Measurements from ENCODE around the gene HMSD. TPM values are rescaled to one million over a fixed set of nuclear protein-coding genes. Genes with fewer than 3 reads are reported as not detected.

HMSD gene
- total RNA-seq, 1 donor from 2014 or later, result 0.20 TPM

GRCh38 chr18:63994783-63995399 lies 45.8 kb downstream of the HMSD start:
- DNase-seq, result peak; percentile 24

- no peak for DNase-seq
These were observed 47.9 kb downstream of the HMSD start for GRCh38 chr18:63997041-63997440.

DNA sequence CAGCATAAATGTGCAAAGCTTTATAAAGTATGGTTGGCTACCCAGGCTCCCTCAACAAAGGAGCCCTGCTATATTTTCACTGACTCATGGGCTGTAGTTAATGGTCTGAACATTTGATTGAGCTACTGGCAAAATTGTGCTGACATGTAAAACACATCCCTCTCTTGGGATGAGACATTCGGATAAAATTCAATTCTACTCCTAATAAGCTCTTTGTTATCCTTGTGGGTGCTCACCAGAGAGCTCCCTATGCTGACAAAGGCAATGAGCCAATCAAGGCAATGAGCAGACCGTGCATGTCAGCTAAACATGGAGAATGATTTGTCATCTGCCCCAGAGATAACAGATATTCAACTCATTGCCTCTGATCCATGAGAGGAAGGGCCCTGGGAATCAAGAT lies 48.5 kb downstream of the HMSD start:
- no peak for DNase-seq

- no peak for DNase-seq
These were observed 50.8 kb downstream of the HMSD start for GRCh38 chr18:63999871-64000270.

DNA sequence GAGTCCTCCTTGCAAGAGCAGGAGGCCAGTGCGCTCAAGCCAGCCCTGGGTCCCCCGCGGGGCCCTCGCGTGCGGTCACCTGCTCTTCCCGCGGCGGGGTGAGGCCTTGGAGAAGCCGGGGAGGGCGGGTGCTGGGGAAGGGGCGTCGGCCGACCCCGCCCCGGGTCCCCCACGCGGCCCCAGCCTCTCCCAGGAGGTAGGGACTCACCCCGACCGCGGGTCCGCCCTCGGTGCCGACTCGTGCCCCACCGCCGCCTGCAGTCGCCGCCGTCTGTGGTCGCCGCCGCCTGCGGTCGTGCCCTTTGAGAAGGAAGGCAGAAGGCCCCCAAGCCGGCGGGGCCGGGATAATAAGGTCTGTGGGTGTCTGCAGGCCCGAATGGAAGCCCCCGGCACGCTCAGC lies 53.5 kb downstream of the HMSD start:
- DNase-seq, result no peak

DNA sequence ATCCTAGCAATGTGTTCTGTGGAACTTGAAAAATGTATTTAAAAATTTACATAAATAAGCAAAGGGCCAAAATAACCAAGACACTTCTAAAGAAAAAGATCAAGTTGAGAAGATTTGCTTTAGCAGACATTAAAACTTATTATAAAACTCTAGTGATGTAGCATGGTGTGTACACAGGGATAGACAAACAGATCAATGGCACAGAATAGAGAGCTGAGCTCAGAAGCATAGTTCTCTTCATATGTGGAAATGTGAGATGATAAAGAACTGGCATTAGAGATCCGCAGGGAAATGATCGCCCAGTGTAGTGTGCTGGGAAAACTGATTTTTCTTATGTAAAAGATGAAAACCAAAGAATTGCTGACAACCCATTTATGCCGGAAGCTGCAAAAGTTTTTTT lies 60.2 kb downstream of the HMSD start:
- no peak for DNase-seq

Other genes starting within 250 kb of the HMSD start
- gene SERPINB11, start 246.3 kb upstream of the HMSD start, total RNA-seq, result not detected
- 14.6 TPM for gene SERPINB7, start 173.9 kb upstream of the HMSD start, total RNA-seq
- 153 TPM for gene SERPINB2, start 61.6 kb upstream of the HMSD start, total RNA-seq
- gene SERPINB10, start 41.3 kb upstream of the HMSD start, total RNA-seq, result 3.9 TPM
- gene SERPINB8, start 20.8 kb downstream of the HMSD start, total RNA-seq, result 12.4 TPM
- gene LINC00305, start 199.8 kb downstream of the HMSD start, total RNA-seq, result not detected